Measurements from ENCODE around the gene BPIFB3.

The BPIFB3 gene

DNA sequence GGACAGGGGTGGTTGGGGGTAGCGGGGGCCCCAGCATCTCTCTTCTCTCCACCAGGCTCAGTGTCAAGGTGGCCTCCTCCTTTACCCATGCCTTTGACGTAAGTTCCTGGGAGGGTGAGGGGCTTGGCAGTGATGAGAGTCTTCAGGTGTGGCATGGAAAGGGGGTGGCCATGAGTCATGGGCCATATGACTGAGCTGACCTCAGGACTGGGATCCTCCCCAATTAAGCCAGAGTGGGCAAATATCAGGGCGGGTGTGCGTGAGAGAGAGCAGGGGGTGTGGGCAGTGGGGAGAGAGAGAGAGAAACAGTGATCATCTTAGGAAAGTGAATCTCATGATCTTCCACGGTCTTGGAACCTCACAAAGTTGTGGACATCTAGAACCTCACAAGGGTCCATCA, 17.5 kb downstream of the BPIFB3 start:
- TF ChIP-seq, protein P1, sequence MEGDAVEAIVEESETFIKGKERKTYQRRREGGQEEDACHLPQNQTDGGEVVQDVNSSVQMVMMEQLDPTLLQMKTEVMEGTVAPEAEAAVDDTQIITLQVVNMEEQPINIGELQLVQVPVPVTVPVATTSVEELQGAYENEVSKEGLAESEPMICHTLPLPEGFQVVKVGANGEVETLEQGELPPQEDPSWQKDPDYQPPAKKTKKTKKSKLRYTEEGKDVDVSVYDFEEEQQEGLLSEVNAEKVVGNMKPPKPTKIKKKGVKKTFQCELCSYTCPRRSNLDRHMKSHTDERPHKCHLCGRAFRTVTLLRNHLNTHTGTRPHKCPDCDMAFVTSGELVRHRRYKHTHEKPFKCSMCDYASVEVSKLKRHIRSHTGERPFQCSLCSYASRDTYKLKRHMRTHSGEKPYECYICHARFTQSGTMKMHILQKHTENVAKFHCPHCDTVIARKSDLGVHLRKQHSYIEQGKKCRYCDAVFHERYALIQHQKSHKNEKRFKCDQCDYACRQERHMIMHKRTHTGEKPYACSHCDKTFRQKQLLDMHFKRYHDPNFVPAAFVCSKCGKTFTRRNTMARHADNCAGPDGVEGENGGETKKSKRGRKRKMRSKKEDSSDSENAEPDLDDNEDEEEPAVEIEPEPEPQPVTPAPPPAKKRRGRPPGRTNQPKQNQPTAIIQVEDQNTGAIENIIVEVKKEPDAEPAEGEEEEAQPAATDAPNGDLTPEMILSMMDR (IDR thresholded peaks at IDR 0.05; ENCODE audit: insufficient read depth, missing control alignments) = no peak
- FAIRE-seq (no peak), DNase-seq (ENCODE audit: insufficient read length, low spot score) (no peak)

DNA sequence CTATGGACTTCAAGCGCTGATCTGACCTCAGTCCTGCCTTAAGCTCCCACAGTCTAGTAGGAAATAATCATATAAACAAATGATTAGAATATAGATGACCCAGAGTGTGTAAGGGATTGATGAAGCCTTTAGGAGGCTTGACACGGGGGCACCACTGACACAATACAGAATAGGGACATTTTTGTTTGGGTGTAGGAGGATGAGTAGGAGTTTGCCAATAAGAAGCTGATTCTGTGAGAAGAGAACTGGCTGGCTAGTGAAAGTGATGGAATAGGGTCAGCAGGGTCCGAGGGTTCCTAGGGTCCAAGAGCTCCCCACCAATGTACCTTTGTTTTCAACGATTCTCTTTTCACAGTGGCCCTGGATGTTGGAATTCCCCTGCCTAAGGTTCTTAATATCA, 18.7 kb downstream of the BPIFB3 start:
- TF ChIP-seq, protein P1 (IDR thresholded peaks at IDR 0.05; ENCODE audit: insufficient read depth, missing control alignments) = no peak
- FAIRE-seq (no peak), DNase-seq (ENCODE audit: insufficient read length, low spot score) (no peak)

- FAIRE-seq = no peak
- TF ChIP-seq, protein P1 (IDR thresholded peaks at IDR 0.05; ENCODE audit: insufficient read depth, missing control alignments) = no peak
These were observed 19.1 kb downstream of the BPIFB3 start for GRCh38 chr20:33072813-33073212.

GRCh38 chr20:33074675-33075074, 21.0 kb downstream of the BPIFB3 start:
- TF ChIP-seq, protein P1 (IDR thresholded peaks at IDR 0.05; ENCODE audit: insufficient read depth, missing control alignments) = no peak
- FAIRE-seq = no peak
- DNase-seq (ENCODE audit: insufficient read length, low spot score) = no peak

More at GRCh38 chr20:33072813-33073212, 19.1 kb downstream of the BPIFB3 start:
- DNase-seq (ENCODE audit: insufficient read length, low spot score) = no peak

DNA sequence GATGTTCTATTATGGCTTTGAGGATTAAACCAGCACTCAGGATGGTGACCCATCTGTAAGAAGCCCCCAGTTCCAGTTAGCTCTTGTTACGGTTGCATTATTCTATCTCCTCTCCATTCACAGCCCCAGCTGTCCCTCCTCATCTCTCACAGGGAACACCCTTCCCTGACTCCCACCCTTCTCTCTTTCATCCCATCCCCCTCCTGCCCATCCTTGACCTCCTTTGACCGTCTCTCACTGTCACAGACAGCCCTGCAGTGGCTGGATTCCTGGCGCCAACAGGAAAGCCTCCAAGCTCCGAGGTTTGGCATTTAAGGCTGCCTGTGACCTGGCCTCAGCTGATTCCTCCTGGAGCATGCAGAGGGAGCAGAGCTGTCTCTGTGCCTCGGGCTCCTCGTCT, 21.6 kb downstream of the BPIFB3 start:
- DNase-seq (ENCODE audit: insufficient read length, low spot score) (no peak), FAIRE-seq (no peak)
- TF ChIP-seq, protein P1 (IDR thresholded peaks at IDR 0.05; ENCODE audit: insufficient read depth, missing control alignments) = no peak

GRCh38 chr20:33076662-33077372, 23.1 kb downstream of the BPIFB3 start:
- DNase-seq (ENCODE audit: insufficient read length, low spot score) (no peak), FAIRE-seq (no peak)
- TF ChIP-seq, protein P1 (IDR thresholded peaks at IDR 0.05; ENCODE audit: insufficient read depth, missing control alignments) = peak; percentile 30

DNA sequence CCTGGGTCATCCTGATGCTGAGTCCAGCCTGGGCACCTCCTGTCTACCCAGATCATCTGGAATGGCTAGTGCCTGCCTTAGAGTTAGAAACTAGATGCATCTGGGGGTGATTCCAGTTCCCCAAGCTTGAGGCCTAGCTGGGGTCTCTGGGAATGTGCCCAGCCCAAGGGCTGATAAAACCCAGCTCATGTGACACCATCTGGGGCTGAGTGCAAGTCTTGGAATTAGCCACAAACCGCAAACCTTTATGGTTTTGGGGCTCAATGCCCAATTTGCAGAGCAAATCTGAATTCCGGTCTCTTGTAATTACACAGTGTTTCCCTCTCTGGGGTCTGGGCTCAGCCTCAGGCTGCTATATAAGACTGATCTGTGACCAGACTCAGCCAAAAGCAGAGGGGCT, 25.6 kb downstream of the BPIFB3 start, which contains the start of gene BPIFB4:
Gene BPIFB4, plus strand, starts transcription at position 385 of the 400 bp plus-strand sequence. CDS start 1,884 bp downstream, outside the sequence.
- DNase-seq (ENCODE audit: insufficient read length, low spot score) (no peak), FAIRE-seq (no peak)
- TF ChIP-seq, protein P1 (IDR thresholded peaks at IDR 0.05; ENCODE audit: insufficient read depth, missing control alignments) = no peak
